Cardiac fibroblast (primary cell): ENCODE data around the gene P3H2.
A peak's percentile ranks its signal among the peaks of the same experiment; 100 is the strongest.

Experiments used
- DNase-seq, 2 donors: peaks; one replicate each; pipeline versions ENCODE4 v3.0.0 to v3.0.0-alpha.2; 2010; ENCODE audit warnings: low read depth in 2 of 2
- H3K4me3 ChIP-seq, 2 donors: replicated peaks in 1 of 2; 1 replicate in 1 of 2; 2 replicates in 1 of 2; pipeline ENCODE4 v1.5.1; 2011; ENCODE audit warnings: low read depth in 2 of 2, low read length in 2 of 2, mild to moderate bottlenecking in 2 of 2, moderate library complexity in 1 of 2
- CTCF ChIP-seq: IDR thresholded peaks from one replicate; pipeline ENCODE4 v1.5.1; 2011; ENCODE audit warnings: low read depth, mild to moderate bottlenecking, low read length, inconsistent platforms

Gene P3H2

GRCh38 chr3:190124067-190124466 lies 3.4 kb upstream of the P3H2 start:
- no peak for DNase-seq
- no peak overlapping the region for H3K4me3 ChIP-seq
- no peak for TF ChIP-seq CTCF

- peak; percentile 40 to 68 for DNase-seq
Measured at GRCh38 chr3:190122198-190122771, 1.6 kb upstream of the P3H2 start.

GRCh38 chr3:190121383-190121782 lies 686 bp upstream of the P3H2 start:
- H3K4me3 ChIP-seq = no peak overlapping the region
- DNase-seq = no peak
- no peak for TF ChIP-seq CTCF

More at GRCh38 chr3:190122198-190122771, 1.6 kb upstream of the P3H2 start:
- TF ChIP-seq CTCF = no peak
- no peak overlapping the region for H3K4me3 ChIP-seq

GRCh38 chr3:190121061-190121377 lies 322 bp upstream of the P3H2 start:
- peak overlapping the region in 1 of 2 donors; percentile 79 for H3K4me3 ChIP-seq
- no peak for TF ChIP-seq CTCF
- DNase-seq = no peak

GRCh38 chr3:190119461-190120268 lies 1.0 kb downstream of the P3H2 start:
- peak overlapping the region; percentile 56 to 79 for H3K4me3 ChIP-seq
- no peak for TF ChIP-seq CTCF
- no peak for DNase-seq

GRCh38 chr3:190118438-190118837 lies 2.3 kb downstream of the P3H2 start:
- DNase-seq = no peak
- no peak overlapping the region for H3K4me3 ChIP-seq
- no peak for TF ChIP-seq CTCF

GRCh38 chr3:190117981-190118380 lies 2.7 kb downstream of the P3H2 start:
- no peak for DNase-seq
- no peak overlapping the region for H3K4me3 ChIP-seq
- TF ChIP-seq CTCF = no peak
